ENCODE data around the gene TSPEAR. TPM values are rescaled to one million over a fixed set of nuclear protein-coding genes. Genes with fewer than 3 reads are reported as not detected.
"Not testable (repeated sequence)": the region's sequence is repeated elsewhere in the genome, so short reads cannot be mapped to it uniquely, and the experiment has no call there.

TSPEAR gene
- polyA plus RNA-seq, 4 donors, result 0.55 to 1.1 (median 0.80) TPM

- no peak for DNase-seq (ENCODE audit: low read depth in 4 of 4, low spot score in 2 of 4)
Observed at GRCh38 chr21:44687671-44688070, 23.7 kb downstream of the TSPEAR start.

GRCh38 chr21:44686843-44687561 is 24.4 kb downstream of the TSPEAR start:
- no peak for DNase-seq (ENCODE audit: low read depth in 4 of 4, low spot score in 2 of 4)

- DNase-seq (ENCODE audit: low read depth in 4 of 4, low spot score in 2 of 4), result no peak
Observed at GRCh38 chr21:44686000-44686781, 25.2 kb downstream of the TSPEAR start.

- DNase-seq (ENCODE audit: low read depth in 4 of 4, low spot score in 2 of 4), result not testable (repeated sequence)
Observed at GRCh38 chr21:44685050-44685449, 26.3 kb downstream of the TSPEAR start.

- DNase-seq (ENCODE audit: low read depth in 4 of 4, low spot score in 2 of 4), result no peak
Observed at GRCh38 chr21:44684483-44684882, 26.9 kb downstream of the TSPEAR start.

- DNase-seq (ENCODE audit: low read depth in 4 of 4, low spot score in 2 of 4), result no peak
Observed at GRCh38 chr21:44684077-44684476, 27.3 kb downstream of the TSPEAR start.

- no peak for DNase-seq (ENCODE audit: low read depth in 4 of 4, low spot score in 2 of 4)
Observed at GRCh38 chr21:44682580-44683151, 28.7 kb downstream of the TSPEAR start.

GRCh38 chr21:44681861-44682579 is 29.4 kb downstream of the TSPEAR start, which contains the start of gene KRTAP12-1:
Gene KRTAP12-1 (minus strand): TSS chr21:44682163. CDS start chr21:44682123, 40 bp downstream.
- no peak for DNase-seq (ENCODE audit: low read depth in 4 of 4, low spot score in 2 of 4)

GRCh38 chr21:44681152-44681551 is 30.2 kb downstream of the TSPEAR start:
- DNase-seq (ENCODE audit: low read depth in 4 of 4, low spot score in 2 of 4), result no peak

GRCh38 chr21:44677881-44678280 is 33.5 kb downstream of the TSPEAR start:
- DNase-seq (ENCODE audit: low read depth in 4 of 4, low spot score in 2 of 4), result no peak

GRCh38 chr21:44671911-44672310 is 39.5 kb downstream of the TSPEAR start:
- DNase-seq (ENCODE audit: low read depth in 4 of 4, low spot score in 2 of 4), result no peak

GRCh38 chr21:44670642-44671432 is 40.5 kb downstream of the TSPEAR start:
- DNase-seq (ENCODE audit: low read depth in 4 of 4, low spot score in 2 of 4), result no peak

- no peak for DNase-seq (ENCODE audit: low read depth in 4 of 4, low spot score in 2 of 4)
Observed at GRCh38 chr21:44667612-44668011, 43.8 kb downstream of the TSPEAR start.

- no peak for DNase-seq (ENCODE audit: low read depth in 4 of 4, low spot score in 2 of 4)
Observed at GRCh38 chr21:44666401-44667320, 44.7 kb downstream of the TSPEAR start, which contains the start of gene KRTAP12-2. Gene KRTAP12-2 (minus strand): TSS chr21:44666927. CDS start chr21:44666886, 41 bp downstream.

- DNase-seq (ENCODE audit: low read depth in 4 of 4, low spot score in 2 of 4), result no peak
Observed at GRCh38 chr21:44664691-44665090, 46.7 kb downstream of the TSPEAR start.

GRCh38 chr21:44661567-44661966 is 49.8 kb downstream of the TSPEAR start:
- not testable (repeated sequence) for DNase-seq (ENCODE audit: low read depth in 4 of 4, low spot score in 2 of 4)

GRCh38 chr21:44658913-44659595 is 52.3 kb downstream of the TSPEAR start:
- no peak for DNase-seq (ENCODE audit: low read depth in 4 of 4, low spot score in 2 of 4)

GRCh38 chr21:44658541-44658910 is 52.8 kb downstream of the TSPEAR start:
- no peak for DNase-seq (ENCODE audit: low read depth in 4 of 4, low spot score in 2 of 4)

Data from left renal cortex interstitium (tissue), 4 donors.